ENCODE measurements around the gene TJP3.

TJP3 gene

DNA sequence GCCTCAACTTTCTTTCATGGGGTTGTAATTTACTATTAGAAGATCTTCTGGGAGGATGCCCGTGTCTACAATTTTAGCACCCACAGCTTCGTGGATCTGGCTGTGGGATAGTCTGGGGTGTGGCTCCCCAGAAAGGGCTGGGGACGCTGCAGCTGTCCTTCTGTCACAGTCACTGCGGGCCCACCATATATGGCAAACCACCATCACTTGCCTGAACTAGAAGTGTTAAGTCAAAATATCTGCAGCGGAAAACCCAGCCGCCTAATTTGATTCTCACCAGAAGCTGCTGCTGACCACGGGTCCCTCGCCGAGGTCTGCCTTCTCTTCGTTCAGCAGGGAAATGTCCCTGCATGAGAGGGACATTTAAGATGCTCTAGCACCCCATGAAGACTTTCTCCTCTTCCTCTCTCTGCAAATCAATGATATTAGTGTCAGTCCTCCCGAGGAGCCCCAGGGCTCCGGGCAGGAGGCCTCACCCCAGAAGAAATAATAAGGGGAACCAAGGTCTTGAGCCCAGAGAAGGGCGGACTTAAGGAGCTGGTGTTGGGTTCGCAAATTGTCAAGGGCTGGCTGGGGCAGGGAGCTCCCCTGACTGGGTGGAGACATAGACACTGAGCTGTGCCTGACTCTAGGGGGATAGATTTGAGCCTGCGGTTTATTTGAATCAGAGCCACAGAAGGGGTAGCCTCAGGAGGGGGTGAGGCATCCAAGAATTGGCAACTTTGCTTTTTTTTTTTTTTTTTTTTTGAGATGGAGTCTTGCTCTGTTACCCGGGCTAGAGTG, 81.0 kb downstream of the TJP3 start:
- Histone ChIP-seq H3K9ac (ENCODE audit: insufficient read length, low read depth) (no peak overlapping the region), H3K4me3 (ENCODE audit: insufficient read length, low read depth) (no peak overlapping the region), H3K27me3 (ENCODE audit: insufficient read depth, insufficient read length) (peaks cover 11% of the 10 kb centered on the region), H3K9me3 (ENCODE audit: insufficient read depth, low read length) (no peaks in the 10 kb centered on the region), H3K36me3 (ENCODE audit: insufficient read depth, insufficient read length, low read length) (no peaks in the 10 kb centered on the region), H3K4me1 (ENCODE audit: insufficient read depth, insufficient read length) (peaks cover 7% of the 10 kb centered on the region)
- DNase-seq (ENCODE audit: low read depth, low spot score): no peak
- TF ChIP-seq ZNF274 (IDR thresholded peaks at IDR 0.05; ENCODE audit: low read depth, low read length) (no peak), YY1 (IDR thresholded peaks at IDR 0.05; ENCODE audit: insufficient read depth, insufficient read length) (no peak)

DNA sequence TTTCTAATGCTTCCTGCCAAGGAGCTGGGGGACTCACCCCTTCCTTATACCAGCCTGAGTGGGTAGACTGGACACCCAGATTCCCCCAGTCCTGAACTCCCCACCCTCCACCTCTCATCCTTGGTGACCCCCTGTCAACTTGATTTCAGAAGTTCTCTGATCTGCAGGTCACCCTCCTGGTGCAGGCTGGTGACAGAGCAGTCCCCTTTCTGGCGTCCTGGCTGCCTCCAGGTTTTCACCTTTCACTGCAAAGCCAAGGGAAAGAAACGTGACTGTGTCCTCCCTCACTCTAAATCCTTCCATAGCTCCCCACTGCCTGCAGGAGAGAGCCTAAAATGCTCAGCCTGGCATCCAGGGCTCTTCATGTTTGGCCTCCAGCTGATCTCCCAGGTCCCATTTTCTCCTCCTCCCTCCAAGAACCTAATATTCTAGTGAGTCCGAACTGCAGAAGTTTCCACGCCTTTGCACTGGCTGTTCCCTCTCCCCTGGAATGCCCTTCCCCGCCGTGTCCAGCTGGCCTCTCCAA, 82.1 kb downstream of the TJP3 start:
- TF ChIP-seq ZNF274 (IDR thresholded peaks at IDR 0.05; ENCODE audit: low read depth, low read length): no peak
- TF ChIP-seq SUZ12 (IDR thresholded peaks at IDR 0.05; ENCODE audit: extremely low read depth, insufficient read depth, insufficient read length): no peak
- no peaks in the 10 kb centered on the region for H3K9me3 ChIP-seq (ENCODE audit: insufficient read depth, low read length)
- peaks cover 4% of the 10 kb centered on the region for H3K4me1 ChIP-seq (ENCODE audit: insufficient read depth, insufficient read length)
- H3K4me3 ChIP-seq (ENCODE audit: insufficient read length, low read depth): no peak overlapping the region
- H3K9ac ChIP-seq (ENCODE audit: insufficient read length, low read depth): no peak overlapping the region
- peaks cover 11% of the 10 kb centered on the region for H3K27me3 ChIP-seq (ENCODE audit: insufficient read depth, insufficient read length)
- no peak for DNase-seq (ENCODE audit: low read depth, low spot score)
- no peaks in the 10 kb centered on the region for H3K36me3 ChIP-seq (ENCODE audit: insufficient read depth, insufficient read length, low read length)

DNA sequence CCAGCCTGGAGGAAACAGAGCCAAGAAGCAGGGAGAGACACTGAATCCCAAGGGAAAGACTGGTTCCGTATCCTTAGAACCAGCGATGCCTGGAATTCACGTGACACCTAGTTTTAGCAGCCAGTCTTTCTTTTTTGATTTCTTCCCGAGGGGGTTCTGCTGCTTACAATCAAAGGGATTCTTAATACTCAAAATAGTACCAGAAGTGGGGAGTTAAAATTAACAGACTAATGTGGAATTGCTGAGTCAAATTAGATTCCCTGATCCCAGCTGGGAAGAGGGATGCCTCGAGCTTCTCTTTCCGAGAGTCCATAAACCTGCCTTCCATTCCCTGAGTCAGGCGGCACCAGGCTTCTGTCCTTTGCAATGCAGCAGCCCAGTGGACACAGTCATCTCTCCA, 82.8 kb downstream of the TJP3 start:
- Histone ChIP-seq H3K9ac (ENCODE audit: insufficient read length, low read depth) (no peak overlapping the region), H3K4me3 (ENCODE audit: insufficient read length, low read depth) (no peak overlapping the region), H3K4me1 (ENCODE audit: insufficient read depth, insufficient read length) (no peaks in the 10 kb centered on the region), H3K36me3 (ENCODE audit: insufficient read depth, insufficient read length, low read length) (no peaks in the 10 kb centered on the region), H3K27me3 (ENCODE audit: insufficient read depth, insufficient read length) (peaks cover 5% of the 10 kb centered on the region), H3K9me3 (ENCODE audit: insufficient read depth, low read length) (peaks cover 1% of the 10 kb centered on the region)
- DNase-seq (ENCODE audit: low read depth, low spot score): no peak
- no peak for TF ChIP-seq YY1 (IDR thresholded peaks at IDR 0.05; ENCODE audit: insufficient read depth, insufficient read length)
- no peak for TF ChIP-seq SUZ12 (IDR thresholded peaks at IDR 0.05; ENCODE audit: extremely low read depth, insufficient read depth, insufficient read length)
- no peak for TF ChIP-seq ZNF274 (IDR thresholded peaks at IDR 0.05; ENCODE audit: low read depth, low read length)

DNA sequence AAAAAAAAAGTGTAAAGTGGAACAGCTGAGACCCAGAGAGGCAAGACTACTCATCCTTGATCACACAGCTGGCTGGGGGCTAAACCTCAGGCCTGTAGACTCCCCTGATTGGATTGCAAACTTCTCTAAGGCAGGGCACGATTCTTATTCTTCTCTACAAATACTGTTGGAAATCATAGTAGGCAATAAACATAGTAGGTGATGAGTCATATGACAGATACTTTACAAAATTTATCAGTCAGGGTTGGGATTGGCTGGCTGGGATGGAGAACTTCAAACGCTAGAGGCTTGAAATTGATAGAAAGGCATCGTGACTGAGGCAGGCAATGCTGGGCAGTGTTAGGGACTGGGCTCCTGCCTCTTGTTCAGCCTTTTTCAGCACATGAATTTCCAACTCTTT, 83.9 kb downstream of the TJP3 start:
- Histone ChIP-seq H3K36me3 (ENCODE audit: insufficient read depth, insufficient read length, low read length) (no peaks in the 10 kb centered on the region), H3K9me3 (ENCODE audit: insufficient read depth, low read length) (peaks cover 11% of the 10 kb centered on the region), H3K9ac (ENCODE audit: insufficient read length, low read depth) (no peak overlapping the region), H3K4me1 (ENCODE audit: insufficient read depth, insufficient read length) (no peaks in the 10 kb centered on the region), H3K27me3 (ENCODE audit: insufficient read depth, insufficient read length) (no peaks in the 10 kb centered on the region), H3K4me3 (ENCODE audit: insufficient read length, low read depth) (no peak overlapping the region)
- no peak for DNase-seq (ENCODE audit: low read depth, low spot score)
- no peak for TF ChIP-seq ZNF274 (IDR thresholded peaks at IDR 0.05; ENCODE audit: low read depth, low read length)
- TF ChIP-seq SUZ12 (IDR thresholded peaks at IDR 0.05; ENCODE audit: extremely low read depth, insufficient read depth, insufficient read length): no peak
- no peak for TF ChIP-seq YY1 (IDR thresholded peaks at IDR 0.05; ENCODE audit: insufficient read depth, insufficient read length)

DNA sequence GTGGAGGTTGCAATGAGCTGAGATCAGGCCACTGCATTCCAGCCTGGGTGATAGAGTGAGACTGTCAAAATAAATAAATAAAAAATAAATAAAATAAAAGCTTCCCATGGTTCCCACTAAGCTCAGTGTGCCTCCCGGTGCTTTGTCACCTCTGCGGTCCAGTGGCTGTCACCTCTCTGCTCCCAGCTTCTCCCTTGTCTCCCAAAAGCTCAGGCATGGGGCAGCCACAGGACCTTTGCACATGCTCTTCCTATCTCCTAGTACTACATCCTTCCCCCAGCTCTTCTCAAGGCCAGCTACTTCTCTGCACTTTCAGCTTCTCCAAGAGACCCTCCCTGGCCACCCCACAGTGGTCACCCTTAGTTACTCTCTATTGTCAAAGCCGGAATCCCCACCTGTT, 85.6 kb downstream of the TJP3 start:
- no peak for DNase-seq (ENCODE audit: low read depth, low spot score)
- Histone ChIP-seq H3K36me3 (ENCODE audit: insufficient read depth, insufficient read length, low read length) (no peaks in the 10 kb centered on the region), H3K9me3 (ENCODE audit: insufficient read depth, low read length) (peaks cover 11% of the 10 kb centered on the region), H3K27me3 (ENCODE audit: insufficient read depth, insufficient read length) (no peaks in the 10 kb centered on the region), H3K9ac (ENCODE audit: insufficient read length, low read depth) (no peak overlapping the region), H3K4me3 (ENCODE audit: insufficient read length, low read depth) (no peak overlapping the region), H3K4me1 (ENCODE audit: insufficient read depth, insufficient read length) (no peaks in the 10 kb centered on the region)
- no peak for TF ChIP-seq ZNF274 (IDR thresholded peaks at IDR 0.05; ENCODE audit: low read depth, low read length)
- TF ChIP-seq SUZ12 (IDR thresholded peaks at IDR 0.05; ENCODE audit: extremely low read depth, insufficient read depth, insufficient read length): no peak
- no peak for TF ChIP-seq YY1 (IDR thresholded peaks at IDR 0.05; ENCODE audit: insufficient read depth, insufficient read length)

DNA sequence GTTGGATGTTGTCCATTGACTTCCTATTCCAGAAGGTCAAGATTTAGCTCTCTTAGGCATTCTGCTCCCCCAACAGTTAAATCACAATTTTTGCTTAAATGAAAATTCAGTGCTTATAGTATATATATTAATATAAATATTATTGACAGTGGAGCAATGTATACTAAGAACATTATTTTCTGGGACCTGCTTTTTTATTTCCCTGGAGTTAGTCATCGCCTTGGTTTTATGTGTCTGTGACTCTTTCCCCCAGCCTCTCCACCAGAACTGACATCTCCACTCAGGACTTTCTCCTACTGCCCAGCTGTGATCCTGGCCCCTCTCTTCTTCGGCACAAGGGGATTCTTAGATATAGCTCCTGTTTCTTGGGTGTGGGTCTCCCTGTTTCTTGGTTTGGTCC, 88.2 kb downstream of the TJP3 start:
- no peak overlapping the region for H3K4me3 ChIP-seq (ENCODE audit: insufficient read length, low read depth)
- peaks cover 21% of the 10 kb centered on the region for H3K27me3 ChIP-seq (ENCODE audit: insufficient read depth, insufficient read length)
- DNase-seq (ENCODE audit: low read depth, low spot score): no peak
- no peak for TF ChIP-seq ZNF274 (IDR thresholded peaks at IDR 0.05; ENCODE audit: low read depth, low read length)
- TF ChIP-seq YY1 (IDR thresholded peaks at IDR 0.05; ENCODE audit: insufficient read depth, insufficient read length): no peak
- TF ChIP-seq SUZ12 (IDR thresholded peaks at IDR 0.05; ENCODE audit: extremely low read depth, insufficient read depth, insufficient read length): no peak
- no peaks in the 10 kb centered on the region for H3K36me3 ChIP-seq (ENCODE audit: insufficient read depth, insufficient read length, low read length)
- peaks cover 11% of the 10 kb centered on the region for H3K9me3 ChIP-seq (ENCODE audit: insufficient read depth, low read length)
- no peak overlapping the region for H3K9ac ChIP-seq (ENCODE audit: insufficient read length, low read depth)
- H3K4me1 ChIP-seq (ENCODE audit: insufficient read depth, insufficient read length): no peaks in the 10 kb centered on the region

DNA sequence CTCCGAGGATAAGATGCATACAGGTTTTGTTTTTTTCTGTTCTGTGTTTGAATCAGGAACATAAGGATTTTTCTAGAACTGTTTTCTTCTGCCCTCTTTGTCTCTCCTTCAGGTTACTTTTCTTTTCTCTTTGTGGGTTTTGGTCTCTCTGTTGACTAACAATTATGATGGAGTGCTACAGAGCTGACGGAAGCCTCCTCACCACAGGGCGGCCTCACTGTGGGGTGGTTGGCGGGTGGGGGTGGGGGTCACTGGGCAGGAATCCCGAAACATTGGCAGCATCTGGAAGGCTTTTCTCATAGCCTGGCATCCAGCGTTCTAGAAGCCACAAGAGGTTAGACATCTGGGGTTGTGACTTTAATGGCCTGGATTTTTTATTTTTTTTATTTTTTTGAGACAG, 90.0 kb downstream of the TJP3 start:
- H3K9me3 ChIP-seq (ENCODE audit: insufficient read depth, low read length): peaks cover 11% of the 10 kb centered on the region
- no peak for DNase-seq (ENCODE audit: low read depth, low spot score)
- TF ChIP-seq ZNF274 (IDR thresholded peaks at IDR 0.05; ENCODE audit: low read depth, low read length) (no peak), YY1 (IDR thresholded peaks at IDR 0.05; ENCODE audit: insufficient read depth, insufficient read length) (no peak)
- no peak overlapping the region for H3K9ac ChIP-seq (ENCODE audit: insufficient read length, low read depth)
- peaks cover 38% of the 10 kb centered on the region for H3K27me3 ChIP-seq (ENCODE audit: insufficient read depth, insufficient read length)
- no peak overlapping the region for H3K4me3 ChIP-seq (ENCODE audit: insufficient read length, low read depth)
- peaks cover 5% of the 10 kb centered on the region for H3K4me1 ChIP-seq (ENCODE audit: insufficient read depth, insufficient read length)
- no peaks in the 10 kb centered on the region for H3K36me3 ChIP-seq (ENCODE audit: insufficient read depth, insufficient read length, low read length)
